Measurements from ENCODE around the gene NPHP4.

The NPHP4 gene

GRCh38 chr1:5818755-5819154 is 173.5 kb downstream of the NPHP4 start:
- no peak overlapping the region for H3K4me3 ChIP-seq (ENCODE audit: low read depth, low read length)

GRCh38 chr1:5815716-5816115 is 176.5 kb downstream of the NPHP4 start:
- TF ChIP-seq CTCF (IDR thresholded peaks at IDR 0.05; ENCODE audit: borderline replicate concordance, insufficient read depth, low read depth, low read length) = no peak
- H3K4me3 ChIP-seq (ENCODE audit: low read depth, low read length) = no peak overlapping the region

More at GRCh38 chr1:5818755-5819154, 173.5 kb downstream of the NPHP4 start:
- TF ChIP-seq CTCF (IDR thresholded peaks at IDR 0.05; ENCODE audit: borderline replicate concordance, insufficient read depth, low read depth, low read length) = no peak

GRCh38 chr1:5815211-5815610 is 177.0 kb downstream of the NPHP4 start:
- TF ChIP-seq CTCF (IDR thresholded peaks at IDR 0.05; ENCODE audit: borderline replicate concordance, insufficient read depth, low read depth, low read length) = no peak
- H3K4me3 ChIP-seq (ENCODE audit: low read depth, low read length) = no peak overlapping the region

- no peak overlapping the region for H3K4me3 ChIP-seq (ENCODE audit: low read depth, low read length)
- no peak for TF ChIP-seq CTCF (IDR thresholded peaks at IDR 0.05; ENCODE audit: borderline replicate concordance, insufficient read depth, low read depth, low read length)
Measured at GRCh38 chr1:5814046-5814619, 178.1 kb downstream of the NPHP4 start.

- no peak for TF ChIP-seq CTCF (IDR thresholded peaks at IDR 0.05; ENCODE audit: borderline replicate concordance, insufficient read depth, low read depth, low read length)
Measured at GRCh38 chr1:5813480-5813879, 178.7 kb downstream of the NPHP4 start.

More at GRCh38 chr1:5813480-5813879, 178.7 kb downstream of the NPHP4 start:
- H3K4me3 ChIP-seq (ENCODE audit: low read depth, low read length) = no peak overlapping the region

Data from GM12875 (cell line).